ENCODE measurements around the gene TNFSF11.
"Not testable (repeated sequence)": the region's sequence is repeated elsewhere in the genome, so short reads cannot be mapped to it uniquely, and the experiment has no call there.

TNFSF11 gene

DNA sequence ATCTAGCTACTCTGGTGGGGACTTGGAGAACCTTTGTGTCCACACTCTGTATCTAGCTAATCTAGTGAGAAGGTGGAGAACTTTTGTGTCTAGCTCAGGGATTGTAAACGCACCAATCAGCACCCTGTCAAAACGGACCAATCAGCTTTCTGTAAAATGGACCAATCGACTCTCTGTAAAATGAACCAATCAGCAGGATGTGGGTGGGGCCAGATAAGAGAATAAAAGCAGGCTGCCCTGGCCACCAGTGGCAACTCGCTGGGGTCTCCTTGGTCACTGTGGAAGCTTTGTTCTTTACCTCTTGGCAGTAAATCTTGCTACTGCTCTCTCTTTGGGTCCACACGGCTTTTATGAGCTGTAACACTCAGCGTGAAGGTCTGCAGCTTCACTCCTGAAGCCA lies 13.6 kb upstream of the TNFSF11 start:
- DNase-seq (ENCODE audit: low spot score): not testable (repeated sequence)

GRCh38 chr13:42561752-42562467 lies 12.0 kb upstream of the TNFSF11 start:
- no peak for DNase-seq (ENCODE audit: low spot score)

DNA sequence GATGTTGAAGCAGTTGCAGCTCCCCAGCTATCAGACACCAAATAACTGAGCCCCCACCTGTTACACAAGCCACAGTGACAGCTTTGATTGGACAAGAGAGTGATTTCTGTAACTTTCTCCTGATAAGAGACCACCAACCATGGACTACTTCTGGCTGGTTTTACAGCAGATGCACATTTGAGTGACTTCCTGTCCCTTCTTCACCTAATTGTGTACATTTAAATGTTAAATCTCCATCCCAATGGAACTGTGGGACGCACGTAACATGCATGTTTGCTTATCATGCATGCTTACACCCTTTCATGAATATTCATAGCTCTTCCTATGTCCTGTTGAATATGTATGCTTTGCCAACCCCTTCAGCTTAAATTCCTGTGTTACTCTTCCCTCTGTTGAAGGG lies 6.0 kb upstream of the TNFSF11 start:
- no peak for DNase-seq (ENCODE audit: low spot score)

GRCh38 chr13:42569576-42570344 lies 4.2 kb upstream of the TNFSF11 start:
- DNase-seq (ENCODE audit: low spot score): no peak

DNA sequence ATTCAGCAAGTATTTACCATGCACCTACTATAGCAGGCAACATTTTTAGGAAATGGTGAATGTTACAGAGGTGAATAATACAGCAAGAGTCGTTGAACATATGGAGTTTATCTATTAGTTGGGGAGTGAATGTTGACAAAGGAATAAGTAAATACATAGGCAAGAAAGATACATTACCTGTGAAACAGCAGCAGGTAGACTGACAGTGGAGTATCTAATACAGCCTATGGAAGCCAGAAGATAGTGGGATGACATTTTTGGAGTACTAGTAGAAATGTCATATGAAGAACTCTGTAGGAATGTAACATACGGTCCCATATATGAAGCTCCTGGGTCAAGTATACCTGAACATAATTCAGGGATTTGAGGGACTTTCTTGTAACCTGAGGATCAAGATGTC lies 2.1 kb upstream of the TNFSF11 start:
- DNase-seq (ENCODE audit: low spot score): no peak

DNA sequence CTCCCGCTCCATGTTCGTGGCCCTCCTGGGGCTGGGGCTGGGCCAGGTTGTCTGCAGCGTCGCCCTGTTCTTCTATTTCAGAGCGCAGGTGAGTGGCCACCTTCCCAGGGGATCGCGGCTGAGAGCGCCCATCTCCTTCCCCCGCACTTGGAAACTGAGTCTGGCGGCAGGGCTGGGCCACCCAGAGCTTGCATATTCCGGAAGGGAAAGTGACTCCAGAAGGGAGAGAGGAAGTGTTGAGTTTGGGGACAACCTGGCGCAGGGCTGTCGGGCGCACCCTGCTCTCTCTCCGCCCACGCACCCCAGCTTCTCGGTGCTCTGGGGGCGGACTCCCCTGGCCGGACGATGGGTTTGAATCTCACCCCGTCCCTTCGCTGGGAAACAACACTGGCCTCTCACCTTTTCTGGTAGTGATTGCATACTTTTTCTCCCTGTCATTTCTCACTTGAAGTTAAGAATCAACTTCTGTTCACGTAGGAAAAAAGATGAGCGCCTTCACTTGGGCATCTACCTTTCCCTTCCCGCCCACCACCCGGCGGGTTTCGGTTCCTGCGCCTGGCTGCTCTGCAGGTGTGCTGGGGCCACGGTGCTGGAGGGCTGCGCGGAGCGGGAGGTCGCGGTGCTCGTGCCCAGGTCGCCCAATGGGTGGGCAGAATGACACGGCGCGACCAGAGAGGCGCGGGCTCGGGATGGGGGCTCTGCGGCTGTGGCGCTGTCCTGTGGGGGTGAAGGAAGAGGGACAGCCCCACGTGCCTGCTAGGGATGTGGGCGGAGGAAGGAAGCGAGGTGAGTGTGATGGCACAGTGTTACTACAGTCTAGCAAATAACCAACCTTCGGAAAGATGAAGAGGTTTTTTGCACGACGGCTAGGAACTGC lies 721 bp downstream of the TNFSF11 start:
- DNase-seq (ENCODE audit: low spot score): no peak

DNA sequence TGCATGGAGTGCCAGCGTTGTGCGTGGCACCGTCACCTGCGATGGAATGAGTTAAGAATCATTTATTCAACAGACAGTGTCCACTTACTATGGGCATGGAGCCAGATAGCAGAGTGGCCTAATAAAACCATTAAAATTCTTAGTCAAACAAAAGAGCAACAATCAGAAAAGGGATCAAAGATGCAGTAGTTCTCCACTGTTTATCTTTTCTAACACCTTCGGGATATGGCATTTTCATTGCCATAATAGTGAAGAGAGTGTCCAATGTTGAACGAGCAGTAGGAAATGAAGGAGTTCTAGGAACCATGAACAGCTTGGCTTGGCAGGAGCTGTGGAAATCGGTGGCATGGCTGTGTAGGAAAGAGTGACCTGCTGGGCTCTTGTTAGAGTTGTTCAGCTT lies 2.0 kb downstream of the TNFSF11 start:
- no peak for DNase-seq (ENCODE audit: low spot score)

DNA sequence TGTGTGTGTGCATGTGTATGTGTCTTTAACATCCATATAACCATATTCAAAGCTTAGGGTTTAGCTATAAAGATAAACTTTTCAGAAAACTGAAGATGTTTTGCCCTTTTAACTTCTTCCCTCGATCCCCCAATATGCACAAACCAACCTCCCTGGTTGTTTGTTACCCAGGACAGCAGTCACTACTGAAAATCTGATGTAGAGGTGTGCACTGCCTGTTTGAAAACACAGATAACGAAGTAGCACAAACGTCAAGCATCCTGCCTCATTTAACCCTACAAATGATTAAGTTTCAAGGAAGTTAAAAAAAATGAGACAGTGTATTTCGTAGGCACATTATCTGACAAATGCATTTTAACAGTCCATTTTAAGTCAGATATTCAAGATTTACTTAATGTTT lies 3.6 kb downstream of the TNFSF11 start:
- no peak for DNase-seq (ENCODE audit: low spot score)

DNA sequence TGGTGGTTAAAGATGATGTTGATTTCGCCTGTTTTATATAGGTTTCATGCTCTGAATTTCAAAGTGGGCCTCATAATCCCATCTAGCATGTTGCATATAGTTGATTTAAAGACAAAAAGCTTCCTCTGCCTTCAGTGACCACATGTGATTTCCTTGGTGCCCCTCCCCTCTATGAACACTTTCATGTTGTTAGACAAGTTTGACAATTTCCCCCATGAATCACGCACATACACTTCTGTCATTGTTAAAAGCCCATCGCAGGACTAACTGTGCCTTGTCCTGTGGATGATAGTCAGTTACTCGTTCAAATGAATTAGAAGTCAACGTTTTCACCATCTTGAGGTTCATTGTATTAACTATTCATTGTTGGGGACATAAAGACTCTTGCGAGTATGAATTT lies 6.7 kb downstream of the TNFSF11 start:
- no peak for DNase-seq (ENCODE audit: low spot score)

DNA sequence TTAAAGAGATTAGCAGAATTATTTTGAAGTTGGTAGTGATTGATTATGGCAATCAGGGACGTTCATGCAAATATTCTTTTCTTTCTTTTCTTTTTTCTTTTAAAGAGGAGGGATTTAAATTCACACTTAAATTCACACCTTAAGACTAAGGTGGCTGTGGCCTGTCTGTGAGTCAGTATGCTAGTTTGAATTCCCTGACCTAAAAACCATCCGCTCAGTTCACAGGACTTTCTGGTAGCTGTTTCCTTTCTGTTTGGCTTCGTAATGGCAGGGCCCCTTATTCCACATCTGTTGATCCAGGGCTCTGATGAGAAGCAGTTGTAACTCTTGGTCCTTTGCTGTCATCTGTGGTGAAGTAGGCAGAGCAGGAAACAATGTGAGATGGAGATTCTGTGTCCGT lies 7.5 kb downstream of the TNFSF11 start:
- DNase-seq (ENCODE audit: low spot score): no peak

DNA sequence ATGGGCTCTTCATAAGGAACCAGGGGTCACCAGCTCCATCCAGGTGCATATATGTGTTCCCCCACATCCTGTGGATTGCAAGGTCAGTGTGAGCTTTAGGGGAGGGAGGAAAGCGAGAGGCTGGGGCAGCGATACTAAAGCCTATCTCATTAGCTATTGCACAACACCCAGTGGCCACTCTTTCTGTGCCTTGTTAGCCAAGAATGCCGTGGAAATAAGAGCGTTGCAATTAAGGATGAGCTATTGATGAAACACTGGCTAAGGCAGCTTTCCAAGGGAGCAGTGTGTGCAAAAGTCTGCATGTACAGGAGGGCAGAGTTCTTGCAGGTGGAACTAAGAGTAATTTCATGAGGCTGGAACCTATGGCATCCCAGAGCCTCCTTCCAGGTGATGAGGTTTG lies 17.6 kb downstream of the TNFSF11 start:
- no peak for DNase-seq (ENCODE audit: low spot score)

DNA sequence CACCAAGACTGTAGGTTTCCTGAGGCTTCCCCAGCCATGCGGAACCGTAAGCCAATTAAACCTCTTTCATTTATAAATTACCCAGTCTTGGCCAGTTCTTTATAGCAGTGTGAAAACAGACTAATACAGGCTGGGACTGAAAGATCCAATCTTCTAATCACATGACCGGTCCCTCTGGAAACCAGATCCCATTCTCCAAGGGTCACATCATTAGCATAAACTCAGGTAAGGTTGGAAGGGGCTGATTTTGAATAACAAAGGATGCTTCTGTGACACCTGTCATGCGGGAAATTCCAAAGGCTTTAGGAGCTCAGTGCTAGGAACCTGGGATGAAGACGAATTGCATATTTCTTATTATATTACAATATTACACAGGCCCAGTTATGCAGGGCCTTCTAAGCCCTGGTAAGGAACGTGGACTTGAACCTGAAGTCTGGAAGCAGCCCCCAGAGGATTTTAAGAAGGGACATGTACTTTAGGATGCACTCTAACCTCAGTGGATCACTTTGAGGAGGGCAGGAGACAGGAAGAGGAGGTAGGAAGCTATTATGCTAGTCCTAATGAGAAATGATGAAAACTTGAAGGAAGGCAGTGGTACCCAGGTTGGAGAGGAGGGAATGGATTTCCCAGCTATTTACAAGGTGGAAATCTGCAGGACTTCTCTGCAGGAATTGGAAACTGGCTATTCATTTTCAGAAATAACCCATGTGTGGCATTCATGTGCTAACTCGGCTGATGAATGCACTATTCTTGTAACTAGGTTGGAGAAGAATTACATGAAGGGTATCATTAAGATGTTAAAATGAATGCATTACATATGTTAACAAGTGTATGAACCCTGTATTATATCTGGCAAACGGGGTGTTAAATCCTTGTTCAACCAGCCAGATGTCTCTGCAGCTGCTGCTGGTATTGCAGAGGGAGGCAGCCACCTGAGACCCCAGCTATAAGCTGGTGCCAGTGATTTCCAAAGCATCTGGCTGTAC lies 19.3 kb downstream of the TNFSF11 start:
- no peak for DNase-seq (ENCODE audit: low spot score)

- DNase-seq (ENCODE audit: low spot score): no peak
Observed at GRCh38 chr13:42594481-42595252, 20.7 kb downstream of the TNFSF11 start.

- DNase-seq (ENCODE audit: low spot score): no peak
Observed at GRCh38 chr13:42595253-42595571, 21.3 kb downstream of the TNFSF11 start.

DNA sequence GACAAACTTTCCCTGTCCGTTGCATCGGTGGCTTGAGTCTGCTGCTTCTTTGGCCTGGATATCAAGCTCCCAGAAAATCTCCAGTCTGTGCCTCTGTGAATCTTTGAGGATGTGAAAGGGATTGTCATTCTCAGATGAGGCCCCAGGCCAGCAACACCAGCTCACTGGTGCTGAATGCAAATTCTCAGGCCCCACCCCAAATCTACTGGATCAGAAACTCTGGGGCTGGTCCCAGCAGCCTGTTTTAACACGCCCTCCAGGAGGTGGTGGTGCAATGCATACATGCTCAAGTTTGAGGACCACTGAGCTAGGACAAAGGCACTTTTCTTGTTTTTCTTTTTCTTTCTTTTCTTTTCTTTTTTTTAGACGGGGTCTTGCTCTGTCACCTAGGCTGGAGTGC lies 23.6 kb downstream of the TNFSF11 start:
- DNase-seq (ENCODE audit: low spot score): no peak

DNA sequence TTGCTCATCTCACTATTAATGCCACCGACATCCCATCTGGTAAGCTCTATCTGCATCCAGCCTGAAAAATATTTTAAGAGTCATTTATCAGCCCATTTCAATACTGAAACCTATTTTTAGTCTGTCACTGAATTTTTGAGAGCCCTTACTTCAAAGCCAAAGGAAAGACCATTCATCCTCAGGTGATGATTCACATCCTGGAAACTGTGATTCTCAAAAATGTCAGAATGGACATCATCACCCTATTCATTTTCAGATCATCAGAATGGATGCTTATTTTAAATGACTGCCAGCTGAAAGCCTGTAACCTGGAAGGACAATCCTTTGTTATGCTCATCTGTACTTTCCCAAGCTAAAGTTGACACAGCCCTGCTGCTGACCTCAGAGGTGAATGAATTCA lies 27.0 kb downstream of the TNFSF11 start:
- DNase-seq (ENCODE audit: low spot score): no peak

- no peak for DNase-seq (ENCODE audit: low spot score)
Observed at GRCh38 chr13:42602906-42603305, 29.0 kb downstream of the TNFSF11 start.

- DNase-seq (ENCODE audit: low spot score): no peak
Observed at GRCh38 chr13:42603571-42603970, 29.6 kb downstream of the TNFSF11 start.

GRCh38 chr13:42607546-42607945 lies 33.6 kb downstream of the TNFSF11 start:
- no peak for DNase-seq (ENCODE audit: low spot score)

DNA sequence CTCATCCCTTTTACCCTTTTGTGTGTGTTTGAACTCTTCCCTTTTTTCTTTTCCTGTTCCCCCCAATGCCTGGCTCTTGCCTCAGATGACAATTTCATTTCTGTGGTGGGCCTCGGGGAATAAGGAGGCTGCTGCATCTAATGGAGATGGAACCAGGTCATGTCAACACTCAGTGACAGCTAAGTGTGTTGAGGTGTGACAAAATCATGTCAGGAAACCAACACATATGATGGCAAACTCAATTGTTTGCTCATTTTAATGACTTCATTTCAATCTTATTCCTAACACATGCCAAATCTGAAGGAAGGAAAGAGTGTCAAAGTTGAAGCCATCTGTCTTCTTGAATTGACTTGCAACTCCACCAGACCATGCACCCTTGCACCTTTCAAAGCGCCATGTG lies 36.7 kb downstream of the TNFSF11 start:
- no peak for DNase-seq (ENCODE audit: low spot score)

Measured in left forelimb (tissue), 1 donor.